GM10266 (cell line): ENCODE results near the gene DHCR7.

Experiments
- DNase-seq: peaks from one replicate; pipeline ENCODE4 v3.0.0; 2012; ENCODE audit errors: extremely low spot score
- TF ChIP-seq, protein P1 (sequence below): IDR thresholded peaks from 2 replicates; pipeline ENCODE4 v1.5.1; 2012; ENCODE audit warnings: mild to moderate bottlenecking, low read depth; ENCODE audit not compliant: control insufficient read depth, insufficient read depth; ENCODE audit errors: missing control alignments

The DHCR7 gene

DNA sequence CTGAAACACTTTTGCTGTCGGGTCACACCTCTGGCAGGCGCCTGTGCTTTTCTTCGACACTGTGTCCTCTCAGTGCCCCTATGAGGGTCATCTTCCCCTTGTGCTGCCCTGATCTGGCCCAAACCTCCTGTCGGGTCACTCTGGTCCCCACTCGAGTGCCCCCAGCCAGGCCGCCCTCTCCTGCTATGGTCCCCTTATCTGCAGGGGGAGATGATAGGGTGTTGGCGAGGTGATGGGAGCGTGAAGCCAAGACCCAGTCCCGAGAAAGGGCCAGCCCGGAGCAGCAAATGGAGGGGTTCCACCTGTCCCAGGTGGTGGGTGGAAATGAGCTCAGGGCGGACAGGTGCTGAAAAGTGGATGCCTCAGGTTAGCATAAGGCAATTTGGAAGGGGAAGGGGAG lies 14.5 kb upstream of the DHCR7 start:
- no peak for DNase-seq
- TF ChIP-seq, protein P1, sequence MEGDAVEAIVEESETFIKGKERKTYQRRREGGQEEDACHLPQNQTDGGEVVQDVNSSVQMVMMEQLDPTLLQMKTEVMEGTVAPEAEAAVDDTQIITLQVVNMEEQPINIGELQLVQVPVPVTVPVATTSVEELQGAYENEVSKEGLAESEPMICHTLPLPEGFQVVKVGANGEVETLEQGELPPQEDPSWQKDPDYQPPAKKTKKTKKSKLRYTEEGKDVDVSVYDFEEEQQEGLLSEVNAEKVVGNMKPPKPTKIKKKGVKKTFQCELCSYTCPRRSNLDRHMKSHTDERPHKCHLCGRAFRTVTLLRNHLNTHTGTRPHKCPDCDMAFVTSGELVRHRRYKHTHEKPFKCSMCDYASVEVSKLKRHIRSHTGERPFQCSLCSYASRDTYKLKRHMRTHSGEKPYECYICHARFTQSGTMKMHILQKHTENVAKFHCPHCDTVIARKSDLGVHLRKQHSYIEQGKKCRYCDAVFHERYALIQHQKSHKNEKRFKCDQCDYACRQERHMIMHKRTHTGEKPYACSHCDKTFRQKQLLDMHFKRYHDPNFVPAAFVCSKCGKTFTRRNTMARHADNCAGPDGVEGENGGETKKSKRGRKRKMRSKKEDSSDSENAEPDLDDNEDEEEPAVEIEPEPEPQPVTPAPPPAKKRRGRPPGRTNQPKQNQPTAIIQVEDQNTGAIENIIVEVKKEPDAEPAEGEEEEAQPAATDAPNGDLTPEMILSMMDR, result no peak

GRCh38 chr11:71461696-71462095 lies 13.5 kb upstream of the DHCR7 start:
- TF ChIP-seq, protein P1, result no peak
- DNase-seq, result no peak

DNA sequence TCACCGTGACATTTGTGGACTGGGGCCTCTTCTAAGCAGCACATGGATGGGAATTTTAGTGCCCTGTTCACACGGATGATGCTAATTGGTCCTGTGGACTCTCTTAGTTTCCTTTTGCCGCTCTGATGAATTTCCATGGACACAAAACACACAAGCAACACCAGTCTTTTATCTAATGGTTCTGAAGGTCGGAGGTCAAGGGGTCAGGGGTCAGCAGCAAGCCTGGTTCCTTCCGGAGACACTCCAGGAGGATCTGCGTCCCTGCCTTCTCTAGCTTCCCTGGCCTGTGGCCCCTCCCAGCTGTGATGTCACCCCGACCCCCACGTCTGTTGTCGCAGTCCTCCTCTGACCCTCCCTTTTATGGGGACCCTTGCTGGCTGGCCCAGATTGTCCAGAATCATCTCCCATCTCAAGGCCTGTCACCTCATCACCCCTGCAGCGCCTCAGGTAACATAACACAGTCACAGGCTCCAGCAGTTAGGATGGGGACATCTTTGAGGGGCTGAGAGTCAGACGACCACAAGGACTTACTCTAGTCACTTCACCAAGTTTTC lies 11.7 kb upstream of the DHCR7 start:
- DNase-seq, result no peak
- TF ChIP-seq, protein P1, result no peak

GRCh38 chr11:71459076-71459766 lies 11.0 kb upstream of the DHCR7 start:
- TF ChIP-seq, protein P1, result no peak

DNA sequence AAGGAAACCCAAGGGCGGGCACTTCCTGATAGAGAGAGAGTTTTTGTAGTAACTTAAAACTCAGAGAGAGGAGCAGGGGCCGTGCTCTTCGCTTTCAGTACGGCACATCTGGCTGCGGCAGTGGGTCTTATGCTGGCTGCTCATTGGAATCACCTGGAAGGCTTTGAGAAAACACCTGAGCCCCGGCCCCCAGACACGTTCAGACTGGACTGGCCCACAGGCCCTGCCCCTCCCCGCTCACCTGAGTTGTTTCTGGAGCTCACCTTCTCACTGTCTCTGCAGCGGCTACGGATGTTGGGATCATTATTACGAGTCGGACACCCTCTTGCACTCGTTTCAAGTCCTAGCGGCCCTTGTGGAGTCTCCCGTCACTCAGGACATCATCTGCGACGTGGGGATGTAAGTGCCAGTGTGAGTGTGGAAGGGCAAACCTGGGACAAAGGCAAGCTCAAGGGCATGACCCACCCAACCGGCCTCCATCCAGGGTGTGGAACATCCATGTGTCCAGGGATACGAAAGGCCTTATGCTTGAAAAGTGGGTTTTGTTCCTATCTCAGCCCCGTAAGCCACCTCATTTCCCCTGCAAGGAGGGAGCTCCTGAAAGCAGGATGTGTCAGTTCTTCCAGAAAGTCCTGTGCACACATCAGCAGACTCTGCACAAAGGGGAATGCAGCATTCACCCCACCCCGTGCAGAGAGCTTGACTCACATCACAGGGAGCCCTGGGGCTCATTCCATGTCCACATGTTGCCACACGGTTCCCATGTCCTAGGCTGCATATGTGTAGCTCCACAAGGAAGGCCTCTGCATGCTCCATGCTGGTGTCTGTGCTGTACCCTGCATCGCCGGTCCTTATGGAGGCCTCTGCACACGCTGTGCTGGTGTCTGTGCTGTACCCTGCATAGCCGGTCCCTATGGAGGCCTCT lies 10.2 kb upstream of the DHCR7 start:
- TF ChIP-seq, protein P1, result no peak
- DNase-seq, result no peak

More at GRCh38 chr11:71459076-71459766, 11.0 kb upstream of the DHCR7 start:
- DNase-seq, result no peak

DNA sequence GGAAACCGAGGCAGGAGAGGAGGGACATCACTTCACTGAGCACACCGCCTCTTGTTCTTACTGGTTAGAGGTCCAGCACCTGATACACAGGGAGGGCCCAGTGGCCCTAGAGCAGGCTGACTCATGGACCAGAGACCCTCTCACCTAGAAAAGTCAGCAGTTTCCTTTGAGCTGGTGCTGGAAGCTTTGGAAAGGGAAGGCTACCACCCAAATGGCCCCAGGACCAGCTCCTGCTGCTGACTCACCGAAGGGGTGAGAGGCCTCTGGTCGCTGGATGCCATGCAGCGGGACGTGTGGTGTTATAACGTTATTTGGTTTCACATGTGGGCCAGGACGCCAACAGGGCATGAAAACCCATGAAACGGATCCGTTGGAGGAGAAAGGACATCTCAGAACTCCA lies 8.6 kb upstream of the DHCR7 start:
- TF ChIP-seq, protein P1, result no peak
- no peak for DNase-seq
